LNCAP (cell line): ENCODE measurements around the gene PPP1R13B.

Experiments used
- CTCF ChIP-seq: fragments of 450-650 bp; IDR thresholded peaks from 2 replicates; pipeline ENCODE4 v1.5.1; 2017; ENCODE audit warnings: mild to moderate bottlenecking

The PPP1R13B gene

GRCh38 chr14:103709814-103710213, 137.6 kb downstream of the PPP1R13B start:
- TF ChIP-seq CTCF, result no peak

GRCh38 chr14:103708750-103709187, 138.6 kb downstream of the PPP1R13B start:
- no peak for TF ChIP-seq CTCF

- no peak for TF ChIP-seq CTCF
Measured at GRCh38 chr14:103707329-103708263, 139.8 kb downstream of the PPP1R13B start.

GRCh38 chr14:103706551-103707328, 140.6 kb downstream of the PPP1R13B start:
- TF ChIP-seq CTCF, result no peak

GRCh38 chr14:103705504-103706284, 141.7 kb downstream of the PPP1R13B start:
- TF ChIP-seq CTCF, result no peak

GRCh38 chr14:103705118-103705503, 142.3 kb downstream of the PPP1R13B start:
- no peak for TF ChIP-seq CTCF

GRCh38 chr14:103704708-103705107, 142.7 kb downstream of the PPP1R13B start:
- no peak for TF ChIP-seq CTCF
